ENCODE results near the gene USP30. TPM values are rescaled to one million over a fixed set of nuclear protein-coding genes. Genes with fewer than 3 reads are reported as not detected.

USP30 gene
- total RNA-seq, 4 donors from 2014 or later: 18.8 to 25.7 (median 20.9) TPM

GRCh38 chr12:109100741-109101140 lies 48.4 kb downstream of the USP30 start:
- Histone ChIP-seq H3K27me3 (no peaks in the 10 kb centered on the region), H3K36me3 (peaks cover 19 to 35% of the 10 kb centered on the region in 2 donors), H3K4me1 (peaks cover 14 to 18% of the 10 kb centered on the region in 2 donors), H3K27ac (no peak overlapping the region), H3K9me3 (no peaks in the 10 kb centered on the region), H3K4me3 (replicated peaks in 1 of 3) (no peak overlapping the region)
- TF ChIP-seq CTCF (IDR thresholded peaks at IDR 0.05): no peak
- TF ChIP-seq POLR2A (IDR thresholded peaks at IDR 0.05): no peak
- no peak for DNase-seq
- WGBS, 2 donors: 88 to 97% methylated on average over 4 of the region's 4 CpGs
- intact Hi-C loops (cut with DNase I): loop anchor here (10.0 kb wide), 1 partner anchor 54 kb away; no protein-coding TSS in a partner anchor

- no peak for DNase-seq
- peaks cover 25 to 50% of the 10 kb centered on the region in 2 donors for H3K36me3 ChIP-seq
- H3K4me3 ChIP-seq (replicated peaks in 1 of 3): no peak overlapping the region
- intact Hi-C loops (cut with DNase I): loop anchor here (10.0 kb wide), 1 partner anchor 52 kb away; no protein-coding TSS in a partner anchor
- TF ChIP-seq CTCF (IDR thresholded peaks at IDR 0.05): no peak
- TF ChIP-seq POLR2A (IDR thresholded peaks at IDR 0.05): no peak
- peaks cover 11 to 15% of the 10 kb centered on the region in 2 donors for H3K4me1 ChIP-seq
- WGBS, 2 donors: 95 to 96% methylated on average over 3 of the region's 3 CpGs
- no peaks in the 10 kb centered on the region for H3K27me3 ChIP-seq
- H3K9me3 ChIP-seq: no peaks in the 10 kb centered on the region
- H3K27ac ChIP-seq: no peak overlapping the region
Measured at GRCh38 chr12:109102491-109102890, 50.1 kb downstream of the USP30 start.

- WGBS, 2 donors: 97 to 98% methylated on average over 5 of the region's 5 CpGs
- Histone ChIP-seq H3K27ac (no peak overlapping the region), H3K36me3 (peaks cover 31 to 58% of the 10 kb centered on the region in 2 donors), H3K4me1 (peaks cover 4 to 8% of the 10 kb centered on the region in 2 donors), H3K9me3 (no peaks in the 10 kb centered on the region), H3K4me3 (replicated peaks in 1 of 3) (no peak overlapping the region), H3K27me3 (no peaks in the 10 kb centered on the region)
- TF ChIP-seq CTCF (IDR thresholded peaks at IDR 0.05): no peak
- no peak for TF ChIP-seq POLR2A (IDR thresholded peaks at IDR 0.05)
- intact Hi-C loops (cut with DNase I): loop anchor here (10.0 kb wide), 1 partner anchor 50 kb away; no protein-coding TSS in a partner anchor
- DNase-seq: no peak
Measured at GRCh38 chr12:109105176-109105575, 52.8 kb downstream of the USP30 start.

- Histone ChIP-seq H3K4me3 (replicated peaks in 1 of 3) (no peak overlapping the region), H3K27me3 (no peaks in the 10 kb centered on the region), H3K36me3 (peaks cover 19 to 32% of the 10 kb centered on the region in 2 donors), H3K4me1 (peaks cover 36 to 42% of the 10 kb centered on the region in 2 donors), H3K9me3 (no peaks in the 10 kb centered on the region), H3K27ac (peak overlapping the region; percentile 80 to 98 (median 97))
- WGBS, 2 donors: 70 to 73% methylated on average over 6 of the region's 6 CpGs
- intact Hi-C loops (cut with DNase I): loop anchor here (10.0 kb wide), 1 partner anchor 45 kb away; no protein-coding TSS in a partner anchor
- peak in 1 of 2 donors; percentile 24 for DNase-seq
- no peak for TF ChIP-seq POLR2A (IDR thresholded peaks at IDR 0.05)
Measured at GRCh38 chr12:109109746-109110350, 57.5 kb downstream of the USP30 start.

- peaks cover 13 to 20% of the 10 kb centered on the region in 2 donors for H3K36me3 ChIP-seq
- intact Hi-C loops (cut with DNase I): no loop called here
- DNase-seq: peak; percentile 98
- TF ChIP-seq POLR2A (IDR thresholded peaks at IDR 0.05) (peak; percentile 65 to 92), CTCF (IDR thresholded peaks at IDR 0.05) (no peak)
- peak overlapping the region; percentile 80 to 98 (median 97) for H3K27ac ChIP-seq
- 0 to 6% methylated on average over 21 to 26 of the region's 28 CpGs for WGBS, 2 donors
- no peaks in the 10 kb centered on the region for H3K9me3 ChIP-seq
- H3K27me3 ChIP-seq: no peaks in the 10 kb centered on the region
- peaks cover 45 to 54% of the 10 kb centered on the region in 2 donors for H3K4me1 ChIP-seq
- H3K4me3 ChIP-seq (replicated peaks in 1 of 3): peak overlapping the region in 2 of 3 donors; percentile 40 to 48
Measured at GRCh38 chr12:109110988-109111495, 58.7 kb downstream of the USP30 start.
